Natural killer cell (primary cell): ENCODE results near the gene CEP131. TPM values are rescaled to one million over a fixed set of nuclear protein-coding genes. Genes with fewer than 3 reads are reported as not detected.

Experiments
- ATAC-seq, 3 donors: fragments of 150-1000 bp in 2 of 3; fragments of 200-7000 bp in 1 of 3; cut with Tn5 transposase; 1 replicate in 1 of 3; 2 replicates in 2 of 3; pipeline ENCODE4 v1.10.0; 2021; ENCODE audit warnings: mild to moderate bottlenecking in 2 of 3, moderate library complexity in 2 of 3
- DNase-seq, 2 donors: peaks; one replicate each; pipeline versions ENCODE4 v3.0.0 to v3.0.0-alpha.2; 2013 to 2021; ENCODE audit warnings: mixed read lengths in 1 of 2
- H3K27ac ChIP-seq: one replicate; pipeline ENCODE4 v1.5.1; 2013; ENCODE audit warnings: mild to moderate bottlenecking, low read length
- H3K27me3 ChIP-seq: one replicate; pipeline ENCODE4 v1.6.1; 2013; ENCODE audit warnings: low read length; ENCODE audit not compliant: control insufficient read depth, insufficient read depth
- H3K36me3 ChIP-seq: one replicate; pipeline ENCODE4 v1.6.1; 2013; ENCODE audit warnings: low read length; ENCODE audit not compliant: control insufficient read depth, insufficient read depth
- H3K4me1 ChIP-seq: one replicate; pipeline ENCODE4 v1.6.1; 2013; ENCODE audit warnings: low read length; ENCODE audit not compliant: control insufficient read depth, insufficient read depth
- H3K4me3 ChIP-seq: one replicate; pipeline ENCODE4 v1.5.1; 2013; ENCODE audit warnings: low read length
- H3K9me3 ChIP-seq: one replicate; pipeline ENCODE4 v1.6.1; 2013; ENCODE audit warnings: low read length; ENCODE audit not compliant: control insufficient read depth, insufficient read depth
- H3K27ac Mint-ChIP-seq, 2 donors: one replicate each; pipeline ENCODE4 v1.8.0; 2022; ENCODE audit warnings: mild to moderate bottlenecking in 2 of 2, mixed read lengths in 2 of 2, moderate library complexity in 1 of 2
- H3K27me3 Mint-ChIP-seq, 2 donors: one replicate each; pipeline ENCODE4 v1.8.0; 2022; ENCODE audit warnings: low read depth in 2 of 2, mixed read lengths in 2 of 2
- H3K36me3 Mint-ChIP-seq: one replicate; pipeline ENCODE4 v1.8.0; 2022; ENCODE audit warnings: mixed read lengths
- H3K4me1 Mint-ChIP-seq, 2 donors: one replicate each; pipeline ENCODE4 v1.8.0; 2022; ENCODE audit warnings: mixed read lengths in 2 of 2
- H3K4me3 Mint-ChIP-seq: one replicate; pipeline ENCODE4 v1.8.0; 2022; ENCODE audit warnings: mild to moderate bottlenecking, moderate library complexity, mixed read lengths
- H3K9me3 Mint-ChIP-seq, 2 donors: one replicate each; pipeline ENCODE4 v1.8.0; 2022; ENCODE audit warnings: mixed read lengths in 2 of 2
- CTCF ChIP-seq: fragments of 200-600 bp; IDR thresholded peaks from one replicate; pipeline ENCODE4 v1.8.0; 2022; ENCODE audit warnings: antibody characterized with exemption
- WGBS: methylation state at CpG from one replicate; pipeline ENCODE4 v1.1.7; 2013; ENCODE audit warnings: missing lambda C conversion rate; ENCODE audit not compliant: insufficient coverage; 5-methylcytosine and 5-hydroxymethylcytosine counted together
- intact Hi-C: fragments of 100-400 bp; cut with micrococcal nuclease; formaldehyde crosslinking; loops from one replicate; pipeline ENCODE4 v1.14.2; 2022
- total RNA-seq, 4 donors: library from RNA; stranded (reverse); fragments of 120-200 nt in 1 of 4; gene quantifications; one replicate each; pipeline versions ENCODE4 v1.2.3 to v1.2.4, GENCODE V29; 2013 to 2022

CEP131 gene
- total RNA-seq, 3 donors from 2014 or later (not counting 1 experiment from before 2014, with no cell fraction given): 9.9 to 11.4 (median 10.0) TPM

- intact Hi-C loops: no loop called here
- 91% methylated on average over 16 of the region's 16 CpGs for WGBS
- H3K4me1 Mint-ChIP-seq: peaks cover 4 to 18% of the 10 kb centered on the region in 2 donors
- no peak for TF ChIP-seq CTCF
- H3K9me3 Mint-ChIP-seq: no peaks in the 10 kb centered on the region
- Histone ChIP-seq H3K9me3 (no peaks in the 10 kb centered on the region), H3K27ac (no peak overlapping the region), H3K36me3 (no peaks in the 10 kb centered on the region), H3K4me3 (no peak overlapping the region), H3K27me3 (peaks cover 14% of the 10 kb centered on the region), H3K4me1 (peaks cover 29% of the 10 kb centered on the region)
- no peak for ATAC-seq
- H3K27me3 Mint-ChIP-seq: peaks cover 0 to 4% of the 10 kb centered on the region in 2 donors
- no peak overlapping the region for H3K27ac Mint-ChIP-seq
- no peak overlapping the region for H3K4me3 Mint-ChIP-seq
- no peak for DNase-seq
- no peaks in the 10 kb centered on the region for H3K36me3 Mint-ChIP-seq
Measured at GRCh38 chr17:81161972-81162371, 60.8 kb downstream of the CEP131 start.

- Histone ChIP-seq H3K27ac (no peak overlapping the region), H3K36me3 (no peaks in the 10 kb centered on the region), H3K4me3 (no peak overlapping the region), H3K4me1 (peaks cover 29% of the 10 kb centered on the region), H3K9me3 (no peaks in the 10 kb centered on the region), H3K27me3 (peaks cover 14% of the 10 kb centered on the region)
- no peak for TF ChIP-seq CTCF
- no peak for ATAC-seq
- intact Hi-C loops: no loop called here
- 93% methylated on average over 13 of the region's 15 CpGs for WGBS
- H3K4me3 Mint-ChIP-seq: peak overlapping the region; percentile 28
- H3K4me1 Mint-ChIP-seq: peaks cover 4 to 18% of the 10 kb centered on the region in 2 donors
- peaks cover 0 to 4% of the 10 kb centered on the region in 2 donors for H3K27me3 Mint-ChIP-seq
- H3K36me3 Mint-ChIP-seq: no peaks in the 10 kb centered on the region
- no peaks in the 10 kb centered on the region for H3K9me3 Mint-ChIP-seq
- no peak for DNase-seq
- H3K27ac Mint-ChIP-seq: no peak overlapping the region
Measured at GRCh38 chr17:81161536-81161935, 61.2 kb downstream of the CEP131 start.

GRCh38 chr17:81160747-81161453, 61.9 kb downstream of the CEP131 start:
- Mint-ChIP-seq H3K36me3 (no peaks in the 10 kb centered on the region), H3K9me3 (no peaks in the 10 kb centered on the region), H3K4me1 (peaks cover 4 to 18% of the 10 kb centered on the region in 2 donors), H3K4me3 (peak overlapping the region; percentile 92), H3K27ac (peak overlapping the region; percentile 71 to 90), H3K27me3 (peaks cover 0 to 4% of the 10 kb centered on the region in 2 donors)
- intact Hi-C loops: no loop called here
- 61% methylated on average over 32 of the region's 32 CpGs for WGBS
- Histone ChIP-seq H3K9me3 (no peaks in the 10 kb centered on the region), H3K4me3 (peak overlapping the region; percentile 48), H3K27ac (peak overlapping the region; percentile 52), H3K4me1 (peaks cover 29% of the 10 kb centered on the region), H3K27me3 (peaks cover 12% of the 10 kb centered on the region), H3K36me3 (no peaks in the 10 kb centered on the region)
- ATAC-seq: peak; percentile 25 to 60 (median 35)
- TF ChIP-seq CTCF: no peak
- DNase-seq: no peak
